OCI-LY1 (cell line): ENCODE results near the gene KRT80.

Experiments used
- EZH2 ChIP-seq: fragments of 200-600 bp; sonication (generic), shearing (Covaris generic); IDR thresholded peaks from 2 replicates; pipeline ENCODE4 v1.8.0; 2017; ENCODE audit warnings: borderline replicate concordance, mixed run types, mild to moderate bottlenecking, antibody characterized with exemption, low read length, moderate library complexity, mixed read lengths
- TF ChIP-seq, protein P1 (sequence below): fragments of 200-600 bp; sonication (generic), shearing (Covaris generic); IDR thresholded peaks from 2 replicates; pipeline ENCODE4 v1.5.1; 2017; ENCODE audit warnings: mild to moderate bottlenecking, antibody characterized with exemption, low read length, moderate library complexity, mixed read lengths

GRCh38 chr12:52166672-52167071, 25.1 kb downstream of the KRT80 start:
- TF ChIP-seq, protein P1, sequence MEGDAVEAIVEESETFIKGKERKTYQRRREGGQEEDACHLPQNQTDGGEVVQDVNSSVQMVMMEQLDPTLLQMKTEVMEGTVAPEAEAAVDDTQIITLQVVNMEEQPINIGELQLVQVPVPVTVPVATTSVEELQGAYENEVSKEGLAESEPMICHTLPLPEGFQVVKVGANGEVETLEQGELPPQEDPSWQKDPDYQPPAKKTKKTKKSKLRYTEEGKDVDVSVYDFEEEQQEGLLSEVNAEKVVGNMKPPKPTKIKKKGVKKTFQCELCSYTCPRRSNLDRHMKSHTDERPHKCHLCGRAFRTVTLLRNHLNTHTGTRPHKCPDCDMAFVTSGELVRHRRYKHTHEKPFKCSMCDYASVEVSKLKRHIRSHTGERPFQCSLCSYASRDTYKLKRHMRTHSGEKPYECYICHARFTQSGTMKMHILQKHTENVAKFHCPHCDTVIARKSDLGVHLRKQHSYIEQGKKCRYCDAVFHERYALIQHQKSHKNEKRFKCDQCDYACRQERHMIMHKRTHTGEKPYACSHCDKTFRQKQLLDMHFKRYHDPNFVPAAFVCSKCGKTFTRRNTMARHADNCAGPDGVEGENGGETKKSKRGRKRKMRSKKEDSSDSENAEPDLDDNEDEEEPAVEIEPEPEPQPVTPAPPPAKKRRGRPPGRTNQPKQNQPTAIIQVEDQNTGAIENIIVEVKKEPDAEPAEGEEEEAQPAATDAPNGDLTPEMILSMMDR, result no peak
- no peak for TF ChIP-seq EZH2
